Activated gamma-delta T cell treated with anti-CD3 and anti-CD28 coated beads, Interleukin-2, amount 50 U/mL, for 16 hours (primary cell): ENCODE data around the gene CTDSPL.
"Not testable (repeated sequence)": the region's sequence is repeated elsewhere in the genome, so short reads cannot be mapped to it uniquely, and the experiment has no call there.

Experiments
- DNase-seq: peaks from one replicate; pipeline ENCODE4 v3.0.0-alpha.2; 2020; ENCODE audit warnings: low read depth

Gene CTDSPL

DNA sequence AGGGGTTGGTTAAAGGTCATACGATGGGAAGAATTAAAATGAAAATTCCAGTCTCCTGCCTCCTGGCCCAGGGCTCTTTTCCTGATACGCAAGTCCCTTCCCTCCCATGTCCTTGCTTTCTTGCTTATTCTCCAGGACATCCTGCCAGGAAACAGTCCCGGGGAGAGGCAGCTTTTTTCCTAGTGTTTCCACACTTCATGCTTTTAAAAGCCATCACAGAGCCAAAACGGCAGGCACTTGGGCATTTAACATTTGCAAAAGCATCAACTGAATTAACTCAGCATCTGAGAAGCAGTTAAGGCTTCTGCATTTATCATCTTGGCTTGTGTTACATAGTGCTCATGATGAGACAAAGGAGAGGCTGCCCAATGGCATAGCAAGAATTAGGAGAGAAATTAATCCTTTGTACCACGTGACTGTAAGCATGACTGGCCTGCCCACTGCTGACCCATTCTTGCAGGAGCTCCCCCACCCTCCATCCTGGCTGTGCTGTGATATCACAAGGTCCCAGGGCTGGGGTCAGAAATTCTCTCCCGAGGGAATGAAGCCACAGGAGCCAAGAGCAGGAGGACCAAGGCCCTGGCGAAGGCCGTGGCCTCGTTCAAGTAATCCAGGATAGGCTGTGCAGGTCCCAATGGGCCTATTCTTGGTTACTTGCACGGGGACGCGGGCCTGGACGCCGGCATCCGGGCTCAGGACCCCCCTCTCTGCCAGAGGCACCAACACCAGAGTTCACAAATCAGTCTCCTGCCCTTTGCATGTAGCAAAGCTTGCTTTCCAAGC, 107.3 kb downstream of the CTDSPL start:
- DNase-seq, result no peak

- no peak for DNase-seq
These were observed 108.0 kb downstream of the CTDSPL start for GRCh38 chr3:37969596-37970100.

- DNase-seq, result no peak
These were observed 109.1 kb downstream of the CTDSPL start for GRCh38 chr3:37970802-37971201.

DNA sequence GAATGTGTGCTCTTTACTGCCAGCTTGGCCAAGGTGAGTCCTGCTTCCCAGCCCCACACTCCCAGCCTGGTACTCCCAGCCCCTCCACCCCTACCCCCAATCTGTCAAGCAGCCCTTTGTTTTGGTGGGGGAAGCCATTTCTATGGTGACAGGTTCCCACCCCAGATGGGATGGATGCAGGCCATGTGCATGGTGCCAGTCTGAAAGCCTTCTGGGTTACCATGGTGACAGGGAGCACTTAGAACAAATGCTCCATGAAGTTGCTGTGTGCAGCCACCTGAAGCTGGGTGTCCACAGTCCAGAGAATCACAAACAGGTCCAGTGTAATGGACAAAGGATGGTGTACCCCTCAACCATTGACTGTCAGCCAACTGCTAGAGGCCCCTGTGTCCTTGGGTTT, 109.8 kb downstream of the CTDSPL start:
- DNase-seq, result no peak

DNA sequence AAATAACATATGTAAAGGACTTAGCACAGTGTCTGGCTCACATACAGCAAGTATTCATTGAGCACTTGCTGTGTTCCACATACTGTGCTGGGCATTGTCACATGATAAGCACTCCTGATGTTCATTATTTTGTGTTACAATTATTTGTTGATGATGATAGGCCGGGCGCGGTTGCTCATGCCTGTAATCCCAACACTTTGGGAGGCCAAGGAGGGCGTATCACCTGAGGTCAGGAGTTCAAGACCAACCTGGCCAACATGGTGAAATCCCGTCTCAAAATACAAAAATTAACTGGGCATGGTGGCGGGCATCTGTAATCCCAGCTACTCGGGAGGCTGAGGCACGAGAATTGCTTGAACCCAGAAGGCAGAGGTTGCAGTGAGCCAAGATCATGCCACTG, 110.4 kb downstream of the CTDSPL start:
- DNase-seq, result not testable (repeated sequence)

DNA sequence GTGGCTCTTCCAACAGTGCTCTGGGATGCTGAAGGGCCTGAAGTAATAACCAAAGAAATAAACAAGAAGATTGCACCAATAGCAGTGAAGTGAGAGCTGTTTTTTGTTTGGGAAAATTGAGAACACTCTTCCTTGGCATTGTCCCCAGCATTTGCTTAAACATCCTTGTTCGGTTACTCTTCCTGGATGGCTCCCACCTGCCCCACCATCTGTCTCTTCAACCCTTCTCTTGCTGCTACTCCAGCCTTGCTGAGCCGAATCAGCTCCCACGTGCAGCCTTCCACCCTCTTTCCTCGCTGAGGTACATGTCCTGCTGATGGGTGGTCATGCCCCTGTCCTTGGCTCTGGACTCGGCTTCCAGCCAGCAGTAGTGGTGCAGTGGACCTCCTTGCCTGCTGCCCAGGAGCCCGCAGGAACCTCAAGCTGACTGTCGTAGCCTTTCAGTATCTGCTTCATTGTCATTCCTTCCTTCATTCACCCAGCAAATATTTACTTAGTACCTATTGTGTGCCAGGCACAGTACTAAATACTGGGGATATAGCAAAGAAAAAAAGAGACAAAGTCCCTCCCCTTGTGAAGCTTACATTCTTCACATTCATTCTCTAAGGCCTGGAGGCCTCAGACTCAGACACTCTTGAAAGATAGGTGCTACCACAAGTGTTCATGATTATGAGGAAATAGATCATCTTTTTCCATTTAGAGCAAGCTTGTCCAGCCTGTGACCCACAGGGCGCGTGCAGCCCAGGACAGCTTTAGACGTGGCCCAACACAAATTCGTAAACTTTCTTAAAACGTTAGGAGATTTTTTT, 111.8 kb downstream of the CTDSPL start:
- no peak for DNase-seq

- peak; percentile 49 for DNase-seq
These were observed 112.7 kb downstream of the CTDSPL start for GRCh38 chr3:37974121-37975083.

DNA sequence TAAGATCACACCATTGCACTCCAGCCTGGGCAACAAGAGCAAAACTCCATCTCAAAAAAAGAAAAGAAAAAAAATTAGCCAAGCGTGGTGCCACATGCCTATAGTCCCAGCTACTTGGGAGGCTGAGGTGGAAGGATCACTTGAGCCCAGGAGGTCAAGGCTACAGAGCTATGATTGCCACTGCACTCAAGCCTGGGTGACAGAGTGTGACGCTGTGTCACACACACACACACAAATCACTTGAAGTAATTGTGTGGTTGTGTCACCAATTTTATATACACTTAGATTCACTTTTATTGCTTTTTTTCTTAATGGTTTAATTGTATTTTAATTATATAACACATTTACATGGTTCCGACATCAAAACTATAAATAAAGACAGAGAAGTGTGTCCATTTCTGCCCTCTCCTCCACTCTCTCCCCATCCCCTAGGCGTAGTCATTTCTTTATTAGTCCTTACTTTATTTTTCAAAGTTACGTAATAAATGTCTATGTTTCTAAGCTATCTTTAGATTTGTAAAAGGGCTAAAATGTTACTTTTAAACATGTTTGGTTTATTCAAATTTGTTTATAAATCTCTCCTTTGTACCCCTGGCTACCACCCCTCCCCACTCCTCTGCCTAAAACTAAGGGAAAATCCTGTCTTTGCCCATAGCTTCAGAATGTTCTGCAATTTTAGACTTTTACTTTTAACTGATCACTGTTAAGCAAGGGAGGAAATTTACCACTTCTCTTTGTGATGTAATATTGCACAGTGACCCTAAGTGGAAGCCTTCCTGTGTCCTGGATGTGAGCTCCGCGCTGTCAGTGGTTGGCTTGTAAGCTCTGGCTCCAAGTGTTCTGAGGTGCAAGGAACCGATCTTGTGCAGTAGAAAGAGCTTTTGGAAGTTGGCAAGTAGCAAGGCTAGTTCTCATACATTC, 118.1 kb downstream of the CTDSPL start:
- DNase-seq, result no peak

GRCh38 chr3:37980462-37981347, 119.0 kb downstream of the CTDSPL start:
- no peak for DNase-seq

GRCh38 chr3:37981348-37981664, 119.6 kb downstream of the CTDSPL start:
- no peak for DNase-seq

DNA sequence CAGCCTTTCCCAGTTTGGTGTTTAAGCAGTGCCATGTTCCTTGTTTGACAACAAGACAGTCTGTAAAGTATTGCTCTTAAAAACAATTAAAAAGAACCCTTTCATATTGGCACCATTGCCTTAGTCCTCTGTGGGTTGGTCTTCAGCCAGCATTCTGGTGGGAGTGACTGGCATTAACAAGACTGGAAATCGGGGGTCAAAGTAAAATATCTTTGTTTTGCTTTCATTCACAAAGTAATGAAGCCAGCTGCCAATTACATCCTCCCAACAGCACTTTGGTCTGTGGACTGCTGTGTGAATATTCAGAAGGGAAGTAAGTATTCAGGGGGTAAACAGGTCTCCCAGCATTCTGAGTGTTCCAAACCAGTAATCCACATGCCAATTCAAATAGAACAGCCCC, 120.7 kb downstream of the CTDSPL start:
- DNase-seq, result no peak

DNA sequence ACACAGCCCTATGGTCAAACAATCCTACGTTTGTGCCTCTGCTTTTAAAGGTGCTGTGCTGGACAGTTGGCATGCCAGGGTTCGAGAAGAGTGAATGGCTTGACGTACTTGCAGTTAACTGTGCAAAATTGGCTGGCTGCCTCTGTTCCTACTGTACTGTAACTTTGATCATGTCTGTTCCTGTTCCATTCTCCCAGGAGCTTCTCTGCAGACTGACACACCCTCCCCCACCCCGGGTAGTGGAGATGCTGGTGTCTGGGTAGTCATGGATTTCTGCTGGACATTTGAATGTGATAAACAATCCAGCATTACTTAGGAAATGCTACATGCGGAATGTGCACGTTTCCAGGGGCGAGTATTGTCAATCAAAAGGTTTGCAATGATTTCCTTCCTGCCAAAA, 122.4 kb downstream of the CTDSPL start:
- no peak for DNase-seq

GRCh38 chr3:37984596-37984995, 122.9 kb downstream of the CTDSPL start:
- DNase-seq, result no peak

DNA sequence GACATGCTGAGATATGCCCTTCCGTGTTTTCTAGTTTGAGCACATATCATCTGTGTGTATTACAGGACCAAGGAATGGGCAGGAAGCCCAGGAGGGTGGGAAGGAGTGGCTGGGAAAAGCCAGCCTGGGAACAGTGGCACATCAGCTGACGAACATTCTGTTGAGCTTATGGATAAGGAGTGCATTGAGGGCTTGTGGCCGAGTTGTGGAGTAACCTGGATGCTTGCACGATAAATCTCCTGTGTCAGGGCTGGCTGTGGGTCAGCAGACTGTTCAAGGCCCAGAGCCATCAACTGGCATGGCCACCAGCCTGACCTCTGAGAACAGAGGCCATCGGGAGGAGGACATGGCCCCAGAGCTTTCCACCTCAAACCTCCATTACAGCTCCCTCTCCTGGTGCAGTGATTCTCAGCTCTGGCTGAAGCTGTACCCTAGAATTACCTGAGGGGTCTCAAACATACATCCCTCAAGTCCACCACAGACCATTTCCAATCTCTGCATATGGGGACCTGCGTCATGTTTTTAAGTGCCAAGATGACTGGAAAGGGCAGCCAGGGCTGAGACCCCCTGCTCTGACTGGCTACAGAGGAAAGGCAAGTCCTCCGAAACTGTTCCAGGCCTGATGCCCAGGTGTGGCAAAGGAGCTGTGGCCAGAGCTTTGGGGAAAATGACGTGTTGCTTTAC, 124.1 kb downstream of the CTDSPL start:
- no peak for DNase-seq

GRCh38 chr3:37986479-37987314, 125.0 kb downstream of the CTDSPL start:
- DNase-seq, result no peak

- no peak for DNase-seq
These were observed 125.6 kb downstream of the CTDSPL start for GRCh38 chr3:37987315-37987697.

DNA sequence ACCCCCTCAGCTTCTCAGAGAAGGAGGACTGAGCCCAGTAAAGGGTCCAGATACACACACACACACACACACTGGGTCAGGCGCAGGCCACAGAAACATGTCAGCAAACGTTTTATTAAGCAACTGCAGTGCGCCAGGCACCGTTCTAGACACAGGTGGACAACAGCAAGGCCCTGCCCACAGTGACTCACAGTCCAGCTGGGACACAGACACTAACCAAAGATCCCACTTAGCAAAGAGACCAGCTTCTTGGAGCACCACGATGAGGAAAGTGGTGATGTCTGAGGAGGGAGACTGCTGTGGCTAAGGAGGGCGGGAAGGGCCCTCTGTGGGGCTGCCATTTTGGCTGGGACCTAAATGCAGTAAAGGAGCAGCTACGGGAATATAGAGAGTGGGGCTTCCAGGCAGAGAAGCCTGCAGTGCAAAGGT, 126.1 kb downstream of the CTDSPL start:
- DNase-seq, result no peak

DNA sequence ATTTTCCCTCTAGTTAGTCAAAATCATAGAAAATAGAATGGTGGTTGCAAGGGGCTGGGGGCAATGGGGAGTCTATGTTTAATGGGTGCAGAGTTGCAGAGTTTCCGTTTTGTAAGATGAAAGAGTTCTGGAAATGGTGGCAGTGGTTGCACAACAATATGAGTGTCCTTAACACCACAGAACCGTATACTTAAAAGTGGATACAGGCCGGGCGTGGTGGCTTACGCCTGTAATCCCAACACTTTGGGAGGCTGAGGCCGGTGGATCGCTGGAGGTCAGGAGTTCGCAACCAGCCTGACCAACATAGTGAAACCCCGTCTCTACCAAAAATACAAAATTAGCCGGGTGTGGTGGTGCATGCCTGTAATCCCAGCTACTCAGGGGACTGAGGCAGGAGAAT, 126.7 kb downstream of the CTDSPL start:
- DNase-seq, result not testable (repeated sequence)
